ENCODE measurements around the gene TMEM18.

GRCh38 chr2:666441-666840 lies 10.8 kb downstream of the TMEM18 start:
- TF ChIP-seq RAD21 (IDR thresholded peaks at IDR 0.05; ENCODE audit: low read depth): no peak
- no peak for TF ChIP-seq SIN3A (IDR thresholded peaks at IDR 0.05; ENCODE audit: low read depth)
- no peak for TF ChIP-seq CTCF (IDR thresholded peaks at IDR 0.05 in 2 of 3, conservative IDR thresholded peaks at IDR 0.05 in 1 of 3; ENCODE audit: borderline replicate concordance in 1 of 3, insufficient read depth in 1 of 3, low read depth in 2 of 3, low read length in 2 of 3)
- no peak for TF ChIP-seq MAX (IDR thresholded peaks at IDR 0.05)
- TF ChIP-seq POLR2AphosphoS5 (IDR thresholded peaks at IDR 0.05; ENCODE audit: low read depth, low read length): no peak
- TF ChIP-seq REST (IDR thresholded peaks at IDR 0.05; ENCODE audit: low read depth): no peak
- TF ChIP-seq ZBTB33 (IDR thresholded peaks at IDR 0.05; ENCODE audit: extremely low read depth, insufficient replicate concordance, low read length): no peak
- TF ChIP-seq ATF3 (IDR thresholded peaks at IDR 0.05): no peak
- TF ChIP-seq EZH2 (IDR thresholded peaks at IDR 0.05): no peak
- no peak for TF ChIP-seq EZH2phosphoT487 (IDR thresholded peaks at IDR 0.05; ENCODE audit: borderline replicate concordance)
- no peak for TF ChIP-seq POLR2A (IDR thresholded peaks at IDR 0.05; ENCODE audit: borderline replicate concordance, extremely low read depth, insufficient read depth, insufficient read length)
- no peak for TF ChIP-seq TCF7L2 (IDR thresholded peaks at IDR 0.05; ENCODE audit: borderline replicate concordance, extremely low read depth, insufficient read depth, insufficient read length)
- TF ChIP-seq FOSL1 (IDR thresholded peaks at IDR 0.05; ENCODE audit: low read depth): no peak

Measured in HCT116 (cell line).